ENCODE data around the gene BCL10.

- TF ChIP-seq HDAC2 (IDR thresholded peaks at IDR 0.05; ENCODE audit: borderline replicate concordance in 1 of 2, low read depth in 2 of 2, low read length in 2 of 2) = no peak
- TF ChIP-seq YY1 (IDR thresholded peaks at IDR 0.05; ENCODE audit: low read depth, low read length) = no peak
- no peak for TF ChIP-seq POLR2AphosphoS5 (IDR thresholded peaks at IDR 0.05; ENCODE audit: low read depth, low read length)
Measured at GRCh38 chr1:85229574-85230097, 46.8 kb downstream of the BCL10 start.

All from H1 (cell line).